HG02970 (cell line): ENCODE measurements around the gene CD47.

Source experiments
- ATAC-seq: cut with Tn5 transposase; IDR thresholded peaks from one replicate; pipeline ENCODE4 v1.9.1; 2021; ENCODE audit warnings: mild to moderate bottlenecking, moderate library complexity, moderate number of reproducible peaks; ENCODE audit not compliant: unreplicated experiment, low FRiP score

CD47 gene

GRCh38 chr3:108022256-108023150, 68.3 kb downstream of the CD47 start:
- ATAC-seq = no peak

GRCh38 chr3:108021533-108021932, 69.3 kb downstream of the CD47 start:
- ATAC-seq = no peak

- no peak for ATAC-seq
Measured at GRCh38 chr3:108021131-108021530, 69.7 kb downstream of the CD47 start.

- ATAC-seq = no peak
Measured at GRCh38 chr3:108018552-108018951, 72.3 kb downstream of the CD47 start.

- no peak for ATAC-seq
Measured at GRCh38 chr3:108017587-108017986, 73.2 kb downstream of the CD47 start.

- ATAC-seq = no peak
Measured at GRCh38 chr3:108014943-108015342, 75.9 kb downstream of the CD47 start.

GRCh38 chr3:108013141-108014055, 77.4 kb downstream of the CD47 start:
- no peak for ATAC-seq

- no peak for ATAC-seq
Measured at GRCh38 chr3:108012304-108012703, 78.5 kb downstream of the CD47 start.

GRCh38 chr3:108011616-108012015, 79.2 kb downstream of the CD47 start:
- no peak for ATAC-seq

- no peak for ATAC-seq
Measured at GRCh38 chr3:108008931-108009639, 81.7 kb downstream of the CD47 start.

- no peak for ATAC-seq
Measured at GRCh38 chr3:108008106-108008505, 82.7 kb downstream of the CD47 start.

GRCh38 chr3:108006881-108007331, 83.9 kb downstream of the CD47 start:
- no peak for ATAC-seq

- ATAC-seq = no peak
Measured at GRCh38 chr3:108006077-108006771, 84.6 kb downstream of the CD47 start.

GRCh38 chr3:108004647-108005046, 86.2 kb downstream of the CD47 start:
- ATAC-seq = no peak

- no peak for ATAC-seq
Measured at GRCh38 chr3:108001457-108001856, 89.4 kb downstream of the CD47 start.

GRCh38 chr3:107999215-107999775, 91.5 kb downstream of the CD47 start:
- no peak for ATAC-seq

GRCh38 chr3:107997671-107998070, 93.2 kb downstream of the CD47 start:
- no peak for ATAC-seq

GRCh38 chr3:107995823-107996222, 95.0 kb downstream of the CD47 start:
- no peak for ATAC-seq

- ATAC-seq = no peak
Measured at GRCh38 chr3:107994956-107995715, 95.7 kb downstream of the CD47 start.
